Stimulated activated CD8-positive, alpha-beta memory T cell treated with anti-CD3 and anti-CD28 coated beads, Interleukin-12 subunit alpha, Interleukin-12 subunit beta, amount 100 ng/mL, for 1 hour (primary cell): Measurements from ENCODE around the gene SETX.
A peak's percentile ranks its signal among the peaks of the same experiment; 100 is the strongest.

ENCODE experiments used
- DNase-seq: peaks from one replicate; pipeline ENCODE4 v3.0.0-alpha.2; 2020; ENCODE audit warnings: low read depth

The SETX gene

GRCh38 chr9:132240841-132241482 is 113.8 kb downstream of the SETX start:
- DNase-seq = peak; percentile 98

GRCh38 chr9:132239999-132240840 is 114.6 kb downstream of the SETX start:
- no peak for DNase-seq

GRCh38 chr9:132239518-132239917 is 115.3 kb downstream of the SETX start:
- no peak for DNase-seq

GRCh38 chr9:132238992-132239391 is 115.8 kb downstream of the SETX start:
- no peak for DNase-seq

- DNase-seq = no peak
These were observed 116.5 kb downstream of the SETX start for GRCh38 chr9:132238026-132238972.

GRCh38 chr9:132237481-132237880 is 117.3 kb downstream of the SETX start:
- no peak for DNase-seq

- no peak for DNase-seq
These were observed 118.0 kb downstream of the SETX start for GRCh38 chr9:132236662-132237311.

GRCh38 chr9:132235894-132236661 is 118.7 kb downstream of the SETX start:
- peak; percentile 66 for DNase-seq

- DNase-seq = no peak
These were observed 119.7 kb downstream of the SETX start for GRCh38 chr9:132235125-132235524.

- no peak for DNase-seq
These were observed 120.3 kb downstream of the SETX start for GRCh38 chr9:132234535-132234934.

GRCh38 chr9:132233138-132233537 is 121.6 kb downstream of the SETX start:
- DNase-seq = no peak

GRCh38 chr9:132232522-132232921 is 122.3 kb downstream of the SETX start:
- DNase-seq = no peak

GRCh38 chr9:132231019-132231701 is 123.6 kb downstream of the SETX start:
- no peak for DNase-seq

- DNase-seq = no peak
These were observed 124.2 kb downstream of the SETX start for GRCh38 chr9:132230605-132231004.

GRCh38 chr9:132228062-132228461 is 126.7 kb downstream of the SETX start:
- DNase-seq = no peak

- no peak for DNase-seq
These were observed 128.0 kb downstream of the SETX start for GRCh38 chr9:132226571-132227430.

GRCh38 chr9:132224645-132225044 is 130.1 kb downstream of the SETX start:
- no peak for DNase-seq

GRCh38 chr9:132221941-132222340 is 132.8 kb downstream of the SETX start:
- no peak for DNase-seq

GRCh38 chr9:132218208-132218607 is 136.6 kb downstream of the SETX start:
- DNase-seq = no peak
